Epithelial cell of esophagus (primary cell): Measurements from ENCODE around the gene ASCC3.

Experiments
- DNase-seq: peaks from one replicate; pipeline ENCODE4 v3.0.0; 2010; ENCODE audit warnings: low read depth
- H3K4me3 ChIP-seq: 2 replicates; pipeline ENCODE4 v1.5.1; 2011; ENCODE audit warnings: mild to moderate bottlenecking, low read length, control low read depth
- CTCF ChIP-seq: IDR thresholded peaks from 2 replicates; pipeline ENCODE4 v1.5.1; 2011; ENCODE audit warnings: low read depth, mild to moderate bottlenecking, low read length, control low read depth, inconsistent platforms; ENCODE audit not compliant: insufficient read depth; ENCODE audit errors: missing control alignments

The ASCC3 gene

GRCh38 chr6:100704961-100705360 lies 176.2 kb downstream of the ASCC3 start:
- no peak for DNase-seq
- no peak for TF ChIP-seq CTCF
- no peak overlapping the region for H3K4me3 ChIP-seq

DNA sequence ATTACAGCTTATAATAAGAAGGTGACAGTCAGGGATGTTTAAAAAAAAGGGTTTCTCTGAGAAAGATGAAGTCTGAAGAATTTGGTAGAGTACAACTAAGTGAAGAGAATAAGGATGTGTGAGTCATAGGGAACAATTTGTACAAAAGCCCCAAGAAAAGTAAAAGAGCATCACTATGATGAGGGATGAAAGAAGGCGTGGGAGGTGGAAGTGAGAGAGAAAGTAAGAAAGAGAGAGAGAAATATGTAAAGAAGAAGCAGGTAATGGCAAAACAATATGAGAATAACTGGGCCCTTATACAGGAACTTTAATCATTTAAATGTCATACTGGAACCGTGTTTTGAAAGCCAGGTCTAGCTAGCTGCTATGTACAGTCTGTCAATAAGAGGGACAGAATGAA lies 179.4 kb downstream of the ASCC3 start:
- TF ChIP-seq CTCF = no peak
- no peak overlapping the region for H3K4me3 ChIP-seq
- DNase-seq = no peak

DNA sequence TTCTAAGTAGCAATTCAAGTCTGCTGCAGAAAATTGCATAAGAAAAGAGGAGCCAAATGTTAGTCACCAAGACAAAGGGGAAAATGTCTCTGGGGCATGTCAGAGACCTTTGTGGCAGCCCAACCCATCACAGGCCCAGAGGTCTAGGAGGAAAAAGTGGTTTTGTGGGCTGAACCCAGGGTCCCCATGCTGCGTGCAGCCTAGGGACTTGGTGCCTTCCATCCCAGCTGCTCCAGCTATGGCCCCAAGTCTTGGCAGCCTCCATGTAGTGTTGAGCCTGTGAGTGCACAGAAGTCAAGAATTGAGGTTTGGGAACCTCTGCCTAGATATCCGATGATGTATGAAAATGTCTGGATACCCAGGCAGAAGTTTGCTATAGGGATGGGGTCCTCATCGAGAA lies 181.1 kb downstream of the ASCC3 start:
- no peak for TF ChIP-seq CTCF
- no peak for DNase-seq
- no peak overlapping the region for H3K4me3 ChIP-seq

GRCh38 chr6:100695445-100695844 lies 185.7 kb downstream of the ASCC3 start:
- H3K4me3 ChIP-seq = no peak overlapping the region
- TF ChIP-seq CTCF = no peak
- DNase-seq = no peak

- no peak overlapping the region for H3K4me3 ChIP-seq
- DNase-seq = no peak
- TF ChIP-seq CTCF = no peak
Observed at GRCh38 chr6:100693249-100693927, 187.7 kb downstream of the ASCC3 start.

DNA sequence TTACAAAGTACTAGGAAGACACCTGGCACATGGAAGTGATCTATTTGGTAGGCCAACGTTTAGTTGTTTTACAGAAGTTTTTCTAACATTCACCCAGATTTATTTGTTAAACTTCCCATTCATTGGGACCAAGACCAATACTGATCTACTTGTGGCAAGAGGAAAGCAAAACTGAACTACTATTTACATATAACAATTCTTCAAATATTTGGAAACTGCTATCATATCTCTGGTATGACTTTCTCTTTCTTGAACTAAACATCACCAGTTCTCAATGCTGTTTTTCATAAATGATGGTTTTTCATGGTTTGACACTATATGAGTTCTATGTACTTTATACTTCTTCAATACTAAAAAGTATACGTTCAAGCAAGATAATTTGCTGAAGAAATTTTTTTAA lies 189.2 kb downstream of the ASCC3 start:
- H3K4me3 ChIP-seq = no peak overlapping the region
- no peak for DNase-seq
- no peak for TF ChIP-seq CTCF

GRCh38 chr6:100686216-100686615 lies 194.9 kb downstream of the ASCC3 start:
- no peak for DNase-seq

More at GRCh38 chr6:100686216-100686615, 194.9 kb downstream of the ASCC3 start:
- no peak for TF ChIP-seq CTCF
- H3K4me3 ChIP-seq = no peak overlapping the region
